ENCODE results near the gene PACS1.

GRCh38 chr11:66230978-66231377 lies 160.9 kb downstream of the PACS1 start:
- TF ChIP-seq CTCF (conservative IDR thresholded peaks at IDR 0.05) (no peak), EZH2 (IDR thresholded peaks at IDR 0.05; ENCODE audit: low read depth) (no peak)
